GM19193 (cell line): ENCODE results near the gene DPH5.

ENCODE experiments used
- POLR2A ChIP-seq: IDR thresholded peaks from 4 replicates; pipeline ENCODE4 v1.6.1; 2011; ENCODE audit not compliant: insufficient read depth, insufficient read length; ENCODE audit errors: extremely low read depth

The DPH5 gene

GRCh38 chr1:101041300-101041699 is 15.7 kb upstream of the DPH5 start:
- no peak for TF ChIP-seq POLR2A

DNA sequence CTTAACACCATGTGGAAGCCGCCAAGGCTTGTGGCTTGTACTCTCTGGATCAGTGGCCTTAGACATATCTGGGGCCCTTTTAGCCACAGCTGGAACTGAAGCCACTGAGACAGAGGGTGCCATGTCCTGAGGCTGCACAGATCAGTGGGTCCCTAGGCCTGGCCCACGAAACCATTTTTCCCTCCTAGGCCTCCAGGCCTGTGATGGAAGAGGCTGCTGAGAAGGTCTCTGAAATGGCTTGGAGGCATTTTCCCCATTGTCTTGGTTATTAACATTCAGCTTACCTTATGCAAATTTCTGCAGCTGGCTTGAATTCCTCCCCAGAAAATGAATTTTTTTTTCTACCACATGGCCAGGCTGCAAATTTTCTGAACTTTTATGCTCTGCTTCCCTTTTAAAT is 15.1 kb upstream of the DPH5 start:
- TF ChIP-seq POLR2A: no peak

GRCh38 chr1:101039245-101039644 is 13.7 kb upstream of the DPH5 start:
- TF ChIP-seq POLR2A: no peak

DNA sequence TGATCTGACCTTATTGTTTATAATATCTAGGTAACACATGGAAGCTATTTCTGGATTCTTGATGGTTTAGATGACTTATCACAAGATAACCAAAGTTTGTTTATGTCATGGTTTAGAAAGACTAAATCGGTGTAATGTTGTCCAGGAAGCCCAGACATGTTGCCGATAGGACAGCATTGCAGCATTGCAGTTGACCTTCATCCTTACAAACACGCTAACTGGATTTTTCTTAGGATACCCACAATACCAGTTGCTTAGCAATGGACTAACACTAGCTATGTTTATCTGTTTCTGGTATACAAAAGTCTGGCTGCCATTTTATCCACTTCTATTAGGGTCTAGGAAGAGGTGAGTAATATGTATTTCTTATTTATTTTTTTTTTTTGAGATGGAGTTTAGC is 11.7 kb upstream of the DPH5 start:
- TF ChIP-seq POLR2A: no peak

DNA sequence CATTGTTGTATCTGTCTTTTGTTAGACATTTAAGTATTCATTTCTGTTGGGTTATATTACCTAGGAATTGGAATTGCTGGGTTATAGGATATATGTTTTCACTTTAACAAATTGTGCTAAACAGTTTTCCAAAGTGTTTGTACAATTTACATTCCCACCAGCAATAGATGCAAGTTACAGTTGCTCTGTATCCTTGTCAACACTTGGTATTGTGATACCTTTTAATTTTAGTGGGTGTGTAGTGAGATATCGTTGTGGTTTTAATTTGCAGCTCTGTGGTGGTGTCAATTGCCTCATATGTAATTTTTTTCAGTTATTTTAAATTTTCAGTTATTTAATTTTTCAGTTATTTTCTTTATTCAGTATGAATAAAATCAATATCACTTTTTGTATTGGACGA is 7.4 kb upstream of the DPH5 start:
- no peak for TF ChIP-seq POLR2A

GRCh38 chr1:101030881-101031280 is 5.3 kb upstream of the DPH5 start:
- no peak for TF ChIP-seq POLR2A

GRCh38 chr1:101029184-101029583 is 3.6 kb upstream of the DPH5 start:
- TF ChIP-seq POLR2A: no peak

GRCh38 chr1:101028466-101028865 is 2.9 kb upstream of the DPH5 start:
- TF ChIP-seq POLR2A: no peak

DNA sequence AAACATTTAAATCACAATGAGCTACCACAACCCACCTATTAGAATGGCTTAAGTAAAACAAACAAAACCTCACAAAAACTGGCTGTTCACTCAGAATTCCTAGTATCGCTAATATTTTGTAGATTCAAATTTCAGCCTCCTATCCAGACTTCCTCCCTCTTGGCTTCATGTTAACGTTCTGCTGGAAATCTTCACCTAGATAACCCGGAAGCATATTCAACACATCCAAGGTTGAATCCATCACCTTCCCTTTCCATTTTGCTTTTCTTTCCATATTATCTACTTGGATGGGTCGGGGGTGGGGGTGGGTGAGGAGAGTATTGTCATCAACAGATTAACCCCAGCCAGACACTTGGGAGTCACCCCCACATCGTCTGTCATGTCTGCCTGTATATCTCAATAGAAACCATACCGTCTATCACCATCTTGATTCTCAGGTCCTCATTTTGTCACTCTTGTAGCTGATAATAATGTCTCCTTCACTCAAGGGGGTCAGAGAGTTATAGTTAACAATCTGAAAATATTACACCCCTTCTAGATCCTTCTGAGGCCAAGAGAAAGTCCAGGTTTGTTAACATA is 1.7 kb upstream of the DPH5 start:
- no peak for TF ChIP-seq POLR2A

GRCh38 chr1:101026430-101026788 is 825 bp upstream of the DPH5 start:
- TF ChIP-seq POLR2A: no peak

- TF ChIP-seq POLR2A: no peak
Measured at GRCh38 chr1:101025283-101025656, 314 bp downstream of the DPH5 start.

DNA sequence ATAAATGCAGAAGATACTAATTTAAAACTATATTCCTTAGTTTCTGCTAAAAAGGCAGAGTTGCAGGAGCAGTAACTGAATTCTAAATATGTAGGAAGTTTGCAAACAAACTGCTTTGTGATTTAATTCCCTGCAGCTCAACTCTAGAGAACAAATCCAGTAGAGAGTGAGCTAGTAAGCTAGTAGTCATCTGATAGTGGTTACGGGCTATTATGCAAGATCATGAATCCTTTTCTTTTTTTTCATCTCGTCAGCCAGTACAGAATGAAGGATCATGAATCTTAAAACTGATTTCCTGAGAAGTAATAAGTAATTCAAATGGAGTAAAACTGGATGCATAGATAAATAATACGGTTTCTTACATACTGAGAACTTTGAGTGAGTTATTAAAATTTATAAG is 3.3 kb downstream of the DPH5 start:
- no peak for TF ChIP-seq POLR2A

DNA sequence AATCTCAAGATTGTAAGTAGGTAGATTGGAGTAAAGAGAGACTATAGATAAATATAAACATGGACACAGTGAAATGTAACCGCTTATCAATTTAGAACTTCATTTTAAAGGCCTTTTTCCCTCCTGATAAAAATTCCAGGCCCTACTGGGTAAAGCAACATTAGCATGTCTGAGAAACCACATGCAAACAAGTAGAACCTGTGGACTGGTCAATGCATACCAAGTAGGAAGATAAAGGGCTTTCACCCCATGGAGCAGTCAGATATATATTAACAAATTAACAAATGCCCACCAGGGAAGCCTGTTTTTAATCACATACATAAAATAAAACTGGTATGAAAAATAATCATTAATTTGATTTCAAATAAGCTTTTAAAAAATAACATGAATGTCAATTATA is 8.1 kb downstream of the DPH5 start:
- no peak for TF ChIP-seq POLR2A

DNA sequence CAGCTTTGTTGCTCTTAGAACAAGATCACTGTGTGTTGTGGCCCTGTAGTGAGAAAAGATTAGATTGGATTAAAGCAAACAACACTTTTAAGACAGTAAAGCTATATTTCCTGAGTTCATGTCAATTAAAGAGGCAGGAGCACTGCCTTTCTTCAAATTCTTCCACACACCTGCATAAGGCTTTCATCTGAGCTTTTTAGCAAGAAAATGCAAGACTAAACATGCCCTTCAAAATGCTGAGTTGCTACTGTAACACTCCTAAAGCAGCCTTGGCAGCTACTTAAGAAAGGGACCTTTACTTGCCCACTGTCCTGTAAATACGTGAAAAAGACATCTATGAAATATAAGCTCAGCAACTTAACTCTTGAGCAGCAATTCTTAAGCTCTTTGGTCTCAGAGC is 11.8 kb downstream of the DPH5 start:
- TF ChIP-seq POLR2A: no peak

- no peak for TF ChIP-seq POLR2A
Measured at GRCh38 chr1:101008229-101008834, 17.3 kb downstream of the DPH5 start.

DNA sequence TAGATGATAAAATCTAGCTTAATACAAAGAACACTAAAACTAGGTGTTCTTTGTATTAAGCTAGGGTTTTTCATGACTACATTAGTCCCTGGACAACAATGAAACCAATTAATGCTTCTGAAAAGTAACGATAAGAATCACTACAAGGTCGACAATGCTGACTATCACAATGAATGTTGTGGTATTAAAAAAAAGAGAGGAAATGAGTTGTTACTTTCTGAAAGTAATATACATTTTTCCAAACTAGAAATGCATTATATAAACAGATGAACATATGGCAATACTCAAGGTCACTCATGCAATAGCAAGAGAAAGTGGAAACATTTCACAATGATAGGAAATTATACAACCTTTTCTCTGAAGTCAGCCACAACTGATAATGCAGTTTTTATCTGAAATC is 19.0 kb downstream of the DPH5 start:
- no peak for TF ChIP-seq POLR2A

GRCh38 chr1:101005871-101006270 is 19.7 kb downstream of the DPH5 start:
- no peak for TF ChIP-seq POLR2A
